Measurements from ENCODE around the gene TMEM150B.

Gene TMEM150B

DNA sequence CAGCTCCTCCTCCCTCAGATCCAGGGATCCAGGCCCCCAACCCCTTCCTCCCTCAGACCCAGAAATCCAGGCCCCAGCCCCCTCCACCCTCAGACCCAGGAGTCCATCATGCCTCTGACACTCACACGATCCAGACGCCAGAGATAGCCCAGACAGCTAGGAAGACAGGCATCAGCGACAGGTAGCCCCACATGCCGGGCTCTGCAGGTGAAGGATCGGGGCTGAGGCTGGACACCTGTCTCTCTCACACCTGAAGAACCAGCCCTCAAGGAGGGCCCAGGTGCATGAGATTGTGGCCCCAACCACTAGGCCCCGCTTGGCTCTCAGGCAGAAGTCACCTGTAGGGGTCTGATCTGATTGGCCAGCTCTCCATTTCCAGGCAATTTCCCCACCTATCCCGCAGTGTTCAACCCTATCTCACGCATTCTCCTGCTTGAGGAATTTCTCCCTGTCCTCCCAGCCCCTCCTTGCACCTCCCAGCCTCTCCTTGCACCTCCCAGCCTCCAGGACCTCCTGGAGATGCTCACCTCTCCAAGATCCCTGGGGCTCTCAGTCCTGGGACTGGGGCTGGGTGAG is 4.2 kb downstream of the TMEM150B start:
- H3K9me3 ChIP-seq (ENCODE audit: severe bottlenecking) = no peaks in the 10 kb centered on the region
- no peak overlapping the region for H3K27ac ChIP-seq
- no peak for TF ChIP-seq CTCF (IDR thresholded peaks at IDR 0.05; ENCODE audit: low read depth, low read length)
- H3K27me3 ChIP-seq (ENCODE audit: insufficient read depth, low read depth, severe bottlenecking) = no peaks in the 10 kb centered on the region
- H3K36me3 ChIP-seq = no peaks in the 10 kb centered on the region
- no peak for DNase-seq
- no peak overlapping the region for H3K4me3 ChIP-seq (ENCODE audit: low read depth, low read length)

- no peak for DNase-seq
- H3K36me3 ChIP-seq = no peaks in the 10 kb centered on the region
These were observed 5.4 kb downstream of the TMEM150B start for GRCh38 chr19:55319785-55320184.

DNA sequence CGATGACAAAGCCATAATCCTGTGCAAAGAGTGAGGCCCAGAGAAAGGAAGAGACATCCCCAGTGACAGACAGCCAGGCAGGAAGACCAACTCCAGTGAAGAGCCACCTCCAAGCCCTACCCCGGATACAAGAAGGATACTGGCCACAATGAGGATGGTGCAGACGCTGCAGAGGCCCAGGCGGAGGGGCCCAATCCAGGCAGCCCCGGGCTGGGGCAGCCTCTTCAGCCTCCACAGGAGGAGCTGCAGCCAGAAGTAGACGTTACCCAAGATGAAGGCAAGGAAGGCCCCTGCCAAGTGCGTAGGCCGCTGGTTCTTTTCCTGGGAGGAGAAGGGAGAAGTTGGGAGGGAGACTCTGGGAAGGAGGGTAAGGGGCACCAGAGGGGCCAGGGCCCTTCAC is 8.5 kb downstream of the TMEM150B start:
- TF ChIP-seq CTCF (IDR thresholded peaks at IDR 0.05; ENCODE audit: low read depth, low read length) = no peak
- Histone ChIP-seq H3K4me3 (ENCODE audit: low read depth, low read length) (no peak overlapping the region), H3K27ac (no peak overlapping the region), H3K9me3 (ENCODE audit: severe bottlenecking) (no peaks in the 10 kb centered on the region), H3K36me3 (no peaks in the 10 kb centered on the region), H3K27me3 (ENCODE audit: insufficient read depth, low read depth, severe bottlenecking) (no peaks in the 10 kb centered on the region)
- no peak for DNase-seq

More at GRCh38 chr19:55319785-55320184, 5.4 kb downstream of the TMEM150B start:
- Histone ChIP-seq H3K27ac (no peak overlapping the region), H3K27me3 (ENCODE audit: insufficient read depth, low read depth, severe bottlenecking) (no peaks in the 10 kb centered on the region), H3K4me3 (ENCODE audit: low read depth, low read length) (no peak overlapping the region), H3K9me3 (ENCODE audit: severe bottlenecking) (no peaks in the 10 kb centered on the region)
- TF ChIP-seq CTCF (IDR thresholded peaks at IDR 0.05; ENCODE audit: low read depth, low read length) = no peak

DNA sequence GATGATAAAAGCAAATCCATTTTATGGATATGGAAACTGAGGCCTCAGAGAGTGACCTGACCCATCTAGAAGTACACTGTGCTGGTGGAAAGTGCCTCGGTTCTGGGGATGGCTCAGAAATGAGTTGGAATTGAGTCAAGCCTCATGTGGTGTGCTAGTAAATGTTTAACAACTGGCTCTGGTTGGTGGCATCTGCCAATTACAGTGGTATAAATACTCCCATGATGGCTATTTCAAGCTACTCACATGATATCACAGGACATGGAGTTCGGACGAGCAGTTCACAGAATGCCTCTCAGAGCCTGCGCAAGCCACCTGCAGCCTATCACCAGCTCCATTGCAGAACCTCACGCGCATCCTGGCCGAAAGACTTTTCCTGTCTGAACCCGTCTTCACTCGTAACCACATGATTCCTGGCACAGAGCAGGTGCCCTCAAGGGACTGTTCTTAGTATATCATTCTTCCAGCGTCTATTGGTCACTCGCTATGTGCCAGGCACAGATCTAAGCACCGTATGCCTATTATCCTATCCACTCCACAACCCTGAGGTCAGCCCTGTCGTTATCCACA is 9.1 kb downstream of the TMEM150B start:
- no peak for TF ChIP-seq CTCF (IDR thresholded peaks at IDR 0.05; ENCODE audit: low read depth, low read length)
- Histone ChIP-seq H3K27me3 (ENCODE audit: insufficient read depth, low read depth, severe bottlenecking) (no peaks in the 10 kb centered on the region), H3K9me3 (ENCODE audit: severe bottlenecking) (no peaks in the 10 kb centered on the region), H3K4me3 (ENCODE audit: low read depth, low read length) (no peak overlapping the region), H3K27ac (no peak overlapping the region), H3K36me3 (no peaks in the 10 kb centered on the region; the same call in 1 of the 2 replicates)
- DNase-seq = no peak

- H3K4me3 ChIP-seq (ENCODE audit: low read depth, low read length) = no peak overlapping the region
- no peak for DNase-seq
- no peak for TF ChIP-seq CTCF (IDR thresholded peaks at IDR 0.05; ENCODE audit: low read depth, low read length)
These were observed 10.7 kb downstream of the TMEM150B start for GRCh38 chr19:55314396-55314795.

More at GRCh38 chr19:55314396-55314795, 10.7 kb downstream of the TMEM150B start:
- Histone ChIP-seq H3K9me3 (ENCODE audit: severe bottlenecking) (no peaks in the 10 kb centered on the region), H3K36me3 (peaks cover 6% of the 10 kb centered on the region), H3K27me3 (ENCODE audit: insufficient read depth, low read depth, severe bottlenecking) (no peaks in the 10 kb centered on the region), H3K27ac (no peak overlapping the region)
